ENCODE results near the gene RTN4.
"Not testable (repeated sequence)": the region's sequence is repeated elsewhere in the genome, so short reads cannot be mapped to it uniquely, and the experiment has no call there.

The RTN4 gene

DNA sequence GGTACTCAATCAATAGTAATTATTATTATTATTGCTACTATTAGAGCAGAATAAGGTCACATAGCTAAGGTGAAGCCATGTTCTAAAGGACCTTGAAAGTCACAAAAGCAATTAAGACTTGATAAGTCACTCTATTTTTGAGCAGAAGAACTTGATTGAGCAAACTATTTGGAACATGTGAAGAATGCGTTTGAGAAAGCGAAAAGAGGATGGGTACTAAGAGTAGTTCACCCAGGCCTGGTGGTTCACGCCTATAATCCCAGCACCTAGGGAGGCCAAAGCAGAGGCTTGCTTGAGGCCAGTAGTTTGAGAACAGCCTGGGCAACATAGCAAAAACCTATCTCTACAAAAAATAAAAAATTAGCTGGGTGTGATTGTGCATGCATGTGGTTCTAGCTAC is 7.2 kb upstream of the RTN4 start:
- H4K20me1 ChIP-seq (ENCODE audit: insufficient read depth, low read length) = no peaks in the 10 kb centered on the region
- H3K4me2 ChIP-seq (ENCODE audit: low read length) = no peak overlapping the region
- H3K4me1 ChIP-seq (ENCODE audit: insufficient read depth, low read length, severe bottlenecking) = peaks cover 25% of the 10 kb centered on the region
- no peak overlapping the region for H3K27ac ChIP-seq (ENCODE audit: low read depth, low read length, poor library complexity, severe bottlenecking)
- no peaks in the 10 kb centered on the region for H3K9me3 ChIP-seq (ENCODE audit: low read length)
- H3K79me2 ChIP-seq (ENCODE audit: insufficient read depth, low read length) = no peaks in the 10 kb centered on the region
- 0 out of 2 replicates have a peak, but pooled peaks cover 5% of the 10 kb centered on the region for H3F3A ChIP-seq (ENCODE audit: insufficient read depth, low read length)
- no peaks in the 10 kb centered on the region for H3K9me2 ChIP-seq (ENCODE audit: low read depth, low read length)
- no peak overlapping the region for H3K9ac ChIP-seq (ENCODE audit: low read length)
- H3K27me3 ChIP-seq (ENCODE audit: insufficient read depth, low read length) = no peaks in the 10 kb centered on the region
- H3K36me3 ChIP-seq (ENCODE audit: insufficient read depth, low read length) = no peaks in the 10 kb centered on the region
- no peak for TF ChIP-seq EZH2 (IDR thresholded peaks at IDR 0.05; ENCODE audit: borderline replicate concordance, low read length)
- TF ChIP-seq, protein P1, sequence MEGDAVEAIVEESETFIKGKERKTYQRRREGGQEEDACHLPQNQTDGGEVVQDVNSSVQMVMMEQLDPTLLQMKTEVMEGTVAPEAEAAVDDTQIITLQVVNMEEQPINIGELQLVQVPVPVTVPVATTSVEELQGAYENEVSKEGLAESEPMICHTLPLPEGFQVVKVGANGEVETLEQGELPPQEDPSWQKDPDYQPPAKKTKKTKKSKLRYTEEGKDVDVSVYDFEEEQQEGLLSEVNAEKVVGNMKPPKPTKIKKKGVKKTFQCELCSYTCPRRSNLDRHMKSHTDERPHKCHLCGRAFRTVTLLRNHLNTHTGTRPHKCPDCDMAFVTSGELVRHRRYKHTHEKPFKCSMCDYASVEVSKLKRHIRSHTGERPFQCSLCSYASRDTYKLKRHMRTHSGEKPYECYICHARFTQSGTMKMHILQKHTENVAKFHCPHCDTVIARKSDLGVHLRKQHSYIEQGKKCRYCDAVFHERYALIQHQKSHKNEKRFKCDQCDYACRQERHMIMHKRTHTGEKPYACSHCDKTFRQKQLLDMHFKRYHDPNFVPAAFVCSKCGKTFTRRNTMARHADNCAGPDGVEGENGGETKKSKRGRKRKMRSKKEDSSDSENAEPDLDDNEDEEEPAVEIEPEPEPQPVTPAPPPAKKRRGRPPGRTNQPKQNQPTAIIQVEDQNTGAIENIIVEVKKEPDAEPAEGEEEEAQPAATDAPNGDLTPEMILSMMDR (IDR thresholded peaks at IDR 0.05; ENCODE audit: low read length) = no peak
- no peak overlapping the region for H3K4me3 ChIP-seq (ENCODE audit: low read depth, low read length, poor library complexity, severe bottlenecking)
- H2AFZ ChIP-seq (ENCODE audit: low read length) = no peak overlapping the region

DNA sequence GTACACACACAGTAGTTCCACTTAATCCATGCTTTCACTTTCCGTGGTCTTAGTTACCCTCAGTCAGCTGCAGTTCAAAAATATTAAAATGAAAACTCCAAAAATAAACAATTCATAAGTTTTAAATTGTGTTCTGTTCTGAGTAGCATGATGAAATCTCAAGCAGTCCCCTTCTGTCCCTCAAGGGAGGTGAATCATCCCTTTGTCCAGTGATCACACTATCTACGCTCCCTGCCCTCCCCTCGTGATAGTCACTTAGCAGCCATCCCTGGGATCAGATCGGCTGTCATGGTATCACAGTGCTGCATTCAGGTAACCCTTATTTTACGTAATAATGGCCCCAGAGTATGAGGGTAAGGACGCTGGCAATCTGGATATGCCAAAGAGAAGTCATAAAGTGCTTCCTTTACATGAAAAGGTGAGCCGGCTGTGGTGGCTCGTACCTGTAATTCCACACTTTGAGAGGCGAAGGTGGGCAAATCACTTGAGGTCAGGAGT is 5.8 kb upstream of the RTN4 start:
- H3K4me2 ChIP-seq (ENCODE audit: low read length) = no peak overlapping the region
- no peaks in the 10 kb centered on the region for H4K20me1 ChIP-seq (ENCODE audit: insufficient read depth, low read length)
- peaks cover 39% of the 10 kb centered on the region for H3K4me1 ChIP-seq (ENCODE audit: insufficient read depth, low read length, severe bottlenecking)
- no peaks in the 10 kb centered on the region for H3K27me3 ChIP-seq (ENCODE audit: insufficient read depth, low read length)
- no peak overlapping the region for H2AFZ ChIP-seq (ENCODE audit: low read length)
- H3K4me3 ChIP-seq (ENCODE audit: low read depth, low read length, poor library complexity, severe bottlenecking) = no peak overlapping the region
- no peaks in the 10 kb centered on the region for H3K9me3 ChIP-seq (ENCODE audit: low read length)
- H3F3A ChIP-seq (ENCODE audit: insufficient read depth, low read length) = 0 out of 2 replicates have a peak, but pooled peaks cover 5% of the 10 kb centered on the region
- no peaks in the 10 kb centered on the region for H3K36me3 ChIP-seq (ENCODE audit: insufficient read depth, low read length)
- no peak for TF ChIP-seq EZH2 (IDR thresholded peaks at IDR 0.05; ENCODE audit: borderline replicate concordance, low read length)
- TF ChIP-seq, protein P1 (IDR thresholded peaks at IDR 0.05; ENCODE audit: low read length) = no peak
- H3K27ac ChIP-seq (ENCODE audit: low read depth, low read length, poor library complexity, severe bottlenecking) = no peak overlapping the region
- H3K79me2 ChIP-seq (ENCODE audit: insufficient read depth, low read length) = no peaks in the 10 kb centered on the region
- H3K9ac ChIP-seq (ENCODE audit: low read length) = no peak overlapping the region
- H3K9me2 ChIP-seq (ENCODE audit: low read depth, low read length) = no peaks in the 10 kb centered on the region

DNA sequence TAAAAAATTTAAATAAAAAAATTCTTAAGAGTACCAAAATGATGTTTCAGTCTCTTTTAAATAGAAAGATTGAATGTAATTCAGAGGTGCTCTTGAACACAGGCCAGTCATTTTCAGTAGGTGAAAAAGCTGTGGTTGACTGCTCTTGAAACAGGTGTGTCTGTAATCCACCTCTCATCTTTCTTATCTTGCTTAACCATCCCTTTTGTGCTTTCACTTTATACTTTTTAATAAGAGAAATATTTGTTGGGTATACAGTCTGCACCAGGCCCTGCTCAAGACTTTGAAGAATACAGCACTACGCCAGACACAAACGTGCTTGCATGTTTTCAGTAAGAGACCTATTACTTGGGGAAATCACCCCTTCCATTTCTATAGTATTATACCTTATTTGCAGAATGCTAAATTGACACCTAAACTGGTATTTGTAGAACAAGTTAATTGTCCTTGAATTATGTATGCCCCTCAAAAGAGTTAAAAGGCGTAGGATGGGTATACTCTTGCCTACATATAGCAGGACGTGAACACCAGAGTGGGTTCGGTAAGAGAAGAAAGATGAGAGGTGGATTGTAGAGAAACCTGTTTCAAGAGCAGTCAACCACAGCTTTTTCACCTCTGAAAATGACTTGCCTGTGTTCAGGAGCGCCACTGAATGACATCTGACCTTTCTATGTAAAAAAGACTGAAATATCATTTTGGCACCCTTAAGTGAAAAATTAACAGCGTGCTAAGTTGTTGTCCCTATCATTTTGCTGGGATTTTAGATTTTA is 4.0 kb upstream of the RTN4 start:
- H3K4me1 ChIP-seq (ENCODE audit: insufficient read depth, low read length, severe bottlenecking) = peaks cover 43% of the 10 kb centered on the region
- no peak for TF ChIP-seq EZH2 (IDR thresholded peaks at IDR 0.05; ENCODE audit: borderline replicate concordance, low read length)
- TF ChIP-seq, protein P1 (IDR thresholded peaks at IDR 0.05; ENCODE audit: low read length) = no peak
- H4K20me1 ChIP-seq (ENCODE audit: insufficient read depth, low read length) = no peaks in the 10 kb centered on the region
- peak overlapping the region; percentile 43 for H3K4me3 ChIP-seq (ENCODE audit: low read depth, low read length, poor library complexity, severe bottlenecking)
- no peaks in the 10 kb centered on the region for H3K27me3 ChIP-seq (ENCODE audit: insufficient read depth, low read length)
- H3K9ac ChIP-seq (ENCODE audit: low read length) = peak overlapping the region; percentile 34; the same call in 1 of the 2 replicates
- no peak overlapping the region for H2AFZ ChIP-seq (ENCODE audit: low read length)
- H3K9me2 ChIP-seq (ENCODE audit: low read depth, low read length) = no peaks in the 10 kb centered on the region
- 0 out of 2 replicates have a peak, but pooled peaks cover 5% of the 10 kb centered on the region for H3F3A ChIP-seq (ENCODE audit: insufficient read depth, low read length)
- peak overlapping the region; percentile 70 for H3K4me2 ChIP-seq (ENCODE audit: low read length)
- H3K27ac ChIP-seq (ENCODE audit: low read depth, low read length, poor library complexity, severe bottlenecking) = peak overlapping the region; percentile 81
- H3K9me3 ChIP-seq (ENCODE audit: low read length) = no peaks in the 10 kb centered on the region
- H3K36me3 ChIP-seq (ENCODE audit: insufficient read depth, low read length) = no peaks in the 10 kb centered on the region
- H3K79me2 ChIP-seq (ENCODE audit: insufficient read depth, low read length) = no peaks in the 10 kb centered on the region

DNA sequence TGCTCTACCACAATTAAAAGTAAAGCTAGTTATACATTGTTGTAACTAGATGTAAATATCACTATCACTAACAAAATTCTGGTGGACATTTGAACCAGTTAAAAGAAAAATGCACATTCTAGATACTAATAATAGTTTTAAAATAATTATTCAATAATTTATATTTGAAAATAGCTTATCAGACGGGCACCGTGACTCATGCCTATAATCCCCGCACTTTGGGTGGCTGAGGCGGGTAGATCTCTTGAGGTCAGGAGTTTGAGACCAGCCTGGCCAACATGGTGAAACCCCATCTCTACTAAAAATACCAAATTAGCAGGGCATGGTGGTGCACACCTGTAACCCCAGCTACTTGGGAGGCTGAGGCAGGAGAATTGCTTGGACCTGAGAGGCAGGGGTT is 3.0 kb upstream of the RTN4 start:
- not testable (repeated sequence) for H3K9me2 ChIP-seq (ENCODE audit: low read depth, low read length); H3K9ac ChIP-seq (ENCODE audit: low read length); H3K79me2 ChIP-seq (ENCODE audit: insufficient read depth, low read length); H3K36me3 ChIP-seq (ENCODE audit: insufficient read depth, low read length); H3F3A ChIP-seq (ENCODE audit: insufficient read depth, low read length); H4K20me1 ChIP-seq (ENCODE audit: insufficient read depth, low read length); H3K9me3 ChIP-seq (ENCODE audit: low read length); H3K4me3 ChIP-seq (ENCODE audit: low read depth, low read length, poor library complexity, severe bottlenecking); H3K27me3 ChIP-seq (ENCODE audit: insufficient read depth, low read length); H3K4me2 ChIP-seq (ENCODE audit: low read length); H2AFZ ChIP-seq (ENCODE audit: low read length)
- Histone ChIP-seq H3K4me1 (ENCODE audit: insufficient read depth, low read length, severe bottlenecking) (peaks cover 48% of the 10 kb centered on the region), H3K27ac (ENCODE audit: low read depth, low read length, poor library complexity, severe bottlenecking) (peak overlapping the region; percentile 81)
